Activated T-cell treated with anti-CD3 and anti-CD28 coated beads, Interleukin-2, amount 50 U/mL, for 1 hour (primary cell): ENCODE data around the gene TUBB.
"Not testable (repeated sequence)": the region's sequence is repeated elsewhere in the genome, so short reads cannot be mapped to it uniquely, and the experiment has no call there.

Source experiments
- DNase-seq: peaks from one replicate; pipeline ENCODE4 v3.0.0-alpha.2; 2020

The TUBB gene

GRCh38 chr6:30763618-30764489 lies 43.7 kb downstream of the TUBB start:
- no peak for DNase-seq

DNA sequence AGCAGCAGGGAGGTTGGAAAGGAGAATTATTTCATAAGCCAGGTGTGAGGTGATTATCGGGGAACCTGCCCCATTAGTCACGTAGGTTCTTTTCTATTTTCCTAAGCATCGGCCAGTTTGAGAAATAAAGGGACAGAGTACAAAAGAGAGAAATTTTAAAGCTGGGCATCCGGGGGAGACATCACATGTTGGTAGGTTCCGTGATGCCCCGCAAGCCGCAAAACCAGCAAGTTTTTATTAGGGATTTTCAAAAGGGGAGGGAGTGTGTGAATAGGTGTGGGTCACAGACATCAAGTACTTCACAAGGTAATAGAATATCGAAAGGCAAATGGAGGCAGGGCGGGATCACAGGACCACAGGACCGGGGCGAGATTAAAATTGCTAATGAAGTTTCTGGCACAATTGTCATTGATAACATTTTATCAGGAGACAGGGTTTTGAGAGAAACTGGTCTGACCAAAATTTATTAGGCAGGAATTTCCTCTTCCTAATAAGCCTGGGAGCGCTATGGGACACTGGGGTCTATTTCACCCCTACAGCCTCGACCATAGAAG lies 44.4 kb downstream of the TUBB start:
- DNase-seq = not testable (repeated sequence)

DNA sequence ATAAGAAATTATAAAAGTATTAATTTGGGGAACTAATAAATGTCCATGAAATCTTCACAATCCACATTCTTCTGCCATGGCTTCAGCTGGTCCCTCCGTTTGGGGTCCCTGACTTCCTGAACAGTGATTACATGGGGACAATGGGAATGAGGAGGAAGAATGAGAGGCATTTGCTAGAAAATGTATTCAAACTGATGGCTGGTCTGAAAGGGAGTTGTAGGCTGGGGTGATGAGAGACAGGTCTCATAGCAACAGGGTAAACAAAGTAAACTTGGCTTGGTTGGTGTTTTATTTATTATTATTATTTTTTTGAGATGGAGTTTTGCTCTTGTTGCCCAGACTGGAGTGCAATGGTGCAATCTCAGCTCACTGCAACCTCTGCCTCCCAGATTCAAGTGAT lies 45.3 kb downstream of the TUBB start:
- not testable (repeated sequence) for DNase-seq

- no peak for DNase-seq
Observed at GRCh38 chr6:30766461-30767157, 46.5 kb downstream of the TUBB start.

DNA sequence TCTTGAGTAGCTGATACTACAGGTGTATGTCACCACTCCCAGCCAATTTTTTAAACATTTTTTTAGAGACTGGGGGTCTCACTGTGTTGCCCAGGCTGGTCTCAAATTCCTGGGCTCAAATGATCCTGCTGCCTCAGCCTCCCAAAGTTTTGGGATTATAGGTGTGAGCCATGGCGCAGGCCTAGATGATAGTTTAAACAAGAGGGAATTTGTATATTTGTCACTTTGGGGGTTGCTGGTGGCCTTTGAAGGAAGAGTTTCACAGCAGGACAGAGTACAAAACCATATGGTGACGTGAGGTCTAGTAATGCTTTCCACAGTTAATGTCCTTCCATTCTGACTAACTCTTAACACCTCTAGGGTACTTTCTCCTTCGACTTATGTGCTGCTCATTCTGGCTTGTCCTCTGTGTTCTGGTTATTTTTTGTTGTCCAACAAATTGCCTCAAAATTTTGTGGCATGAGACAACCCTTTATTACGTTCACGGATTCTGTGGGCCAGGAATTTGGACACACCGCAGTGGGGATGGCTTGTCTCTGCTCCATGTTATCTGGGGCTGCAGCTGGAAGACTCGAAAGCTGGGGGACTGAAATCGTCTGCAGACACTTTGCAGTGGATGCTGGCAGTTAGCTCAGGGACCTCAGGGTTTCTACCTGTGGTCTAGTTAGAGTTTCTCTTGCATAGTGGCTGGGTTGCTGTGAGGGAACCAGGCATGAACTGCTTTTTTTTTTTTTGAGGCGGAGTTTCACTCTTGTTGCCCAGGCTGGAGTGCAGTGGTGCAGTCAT lies 47.2 kb downstream of the TUBB start:
- DNase-seq = no peak

- no peak for DNase-seq
Observed at GRCh38 chr6:30767944-30768301, 47.8 kb downstream of the TUBB start.

GRCh38 chr6:30768634-30769087 lies 48.5 kb downstream of the TUBB start:
- no peak for DNase-seq

- peak; percentile 63 for DNase-seq
Observed at GRCh38 chr6:30769088-30769852, 49.1 kb downstream of the TUBB start.

DNA sequence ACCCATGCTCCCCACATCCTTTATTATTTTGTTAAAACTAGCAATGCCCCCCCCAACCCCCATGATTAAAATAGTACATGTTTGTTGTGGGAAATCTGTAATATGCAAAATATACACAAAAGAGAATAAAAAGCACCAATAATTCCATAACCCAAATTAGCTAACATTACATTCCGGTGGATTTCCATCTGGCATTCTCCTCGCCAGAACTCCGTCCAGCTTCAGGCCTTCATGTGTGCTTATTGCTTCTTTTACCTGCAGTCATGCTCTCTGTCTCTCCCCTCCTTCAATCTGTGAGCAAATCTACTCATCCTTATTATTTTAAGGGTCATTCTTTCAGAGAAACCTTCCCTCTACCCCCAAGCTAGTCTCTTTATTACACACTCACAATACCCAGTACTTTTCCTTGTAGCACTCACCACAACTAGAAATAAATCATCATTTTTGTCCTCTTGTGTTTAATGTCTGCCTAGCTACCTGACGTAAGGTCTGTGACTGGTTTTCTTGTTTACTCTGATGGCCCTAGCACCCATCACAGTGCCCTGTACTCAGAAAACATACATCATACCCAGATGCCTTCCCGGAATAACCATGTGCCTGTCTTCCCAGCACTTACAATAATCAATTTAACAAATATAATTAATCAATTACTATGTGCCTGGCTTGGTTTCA lies 49.8 kb downstream of the TUBB start:
- DNase-seq = no peak

GRCh38 chr6:30770592-30770991 lies 50.4 kb downstream of the TUBB start:
- no peak for DNase-seq

- DNase-seq = no peak
Observed at GRCh38 chr6:30774701-30775100, 54.5 kb downstream of the TUBB start.
